DMS114 treated with DMSO at 0.1 percent for 48 hours (cell line): ENCODE measurements around the gene GNPDA1.

Experiments used
- DNase-seq: peaks from one replicate; lab custom pipeline; 2025; ENCODE audit not compliant: unreplicated experiment; lab: John Stamatoyannopoulos, UW

GNPDA1 gene

DNA sequence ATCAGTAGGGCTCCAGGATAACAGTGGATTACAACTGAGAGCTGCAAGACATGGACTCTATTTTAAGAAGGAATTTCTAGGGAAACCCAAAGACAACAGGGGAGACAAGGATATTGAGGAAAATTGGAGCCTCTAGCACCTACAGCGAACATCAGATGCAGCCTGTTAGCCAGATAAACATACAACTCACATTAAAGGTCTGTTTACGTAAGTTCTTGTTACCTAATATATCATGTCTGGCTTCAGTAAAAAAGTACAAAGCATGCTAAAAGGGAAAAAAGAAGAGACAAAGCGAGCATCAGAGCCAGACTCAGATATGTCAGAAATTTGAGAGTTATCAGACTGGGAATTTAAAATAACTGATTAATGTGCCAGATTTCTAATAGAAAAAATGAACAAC, 17.2 kb downstream of the GNPDA1 start:
- DNase-seq = no peak

DNA sequence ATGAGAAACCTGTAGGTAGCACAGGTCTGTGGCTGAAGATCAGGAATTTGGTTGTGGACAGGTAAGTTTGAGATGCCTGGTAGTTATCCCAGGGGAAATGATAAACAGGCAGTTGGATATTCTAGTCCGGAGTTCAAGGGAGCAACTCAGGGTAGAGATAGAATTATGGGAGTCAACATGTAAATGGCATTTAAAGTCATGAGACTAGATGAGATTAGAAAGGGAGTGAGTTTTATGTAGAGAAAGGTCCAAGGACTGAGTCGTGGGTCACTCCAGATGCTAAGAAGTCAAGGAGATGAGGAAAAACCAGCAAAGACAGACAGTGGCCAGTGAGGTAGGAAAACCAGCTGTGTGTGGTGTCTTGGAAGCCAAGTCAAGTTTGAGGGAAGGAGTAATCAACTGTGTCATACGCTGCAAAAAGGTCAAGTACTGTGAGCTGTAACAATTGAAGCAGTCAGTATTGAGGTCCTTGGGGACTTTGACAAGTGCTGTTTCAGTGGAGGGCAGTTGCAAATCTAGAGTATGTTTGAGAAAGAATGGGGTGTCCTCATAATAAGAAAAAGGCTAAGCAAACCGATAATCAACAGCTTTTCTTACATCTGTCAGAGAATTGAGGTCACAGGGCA, 18.2 kb downstream of the GNPDA1 start:
- DNase-seq = no peak

DNA sequence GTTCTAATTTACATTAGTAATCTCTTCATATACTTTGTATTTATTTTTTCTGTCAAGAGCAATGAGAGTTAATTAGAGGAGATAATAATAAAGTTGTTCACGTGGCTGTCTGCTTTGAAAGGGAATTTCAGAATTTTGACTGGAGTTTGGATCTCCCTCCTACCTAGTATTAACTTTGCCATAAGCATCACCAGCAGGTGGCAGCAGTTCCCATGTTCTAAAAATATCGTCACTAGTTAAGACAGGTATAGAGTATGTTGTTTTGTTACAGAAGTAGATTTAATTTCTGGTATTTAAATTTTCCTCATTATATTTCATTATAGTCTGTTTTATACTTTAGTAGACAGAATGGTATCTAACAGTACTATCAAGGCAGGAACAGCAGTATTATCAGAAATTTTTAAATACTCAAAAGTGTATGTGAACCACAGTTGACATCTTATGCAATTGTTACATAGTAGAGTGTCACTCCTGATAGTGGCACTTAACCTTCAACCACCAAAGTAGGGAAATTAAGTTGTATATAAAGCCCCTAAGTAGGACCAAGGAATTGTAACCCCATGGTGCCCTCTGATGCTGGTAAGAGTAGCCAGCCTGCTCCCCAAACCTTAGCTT, 20.4 kb downstream of the GNPDA1 start:
- peak; percentile 66 for DNase-seq

DNA sequence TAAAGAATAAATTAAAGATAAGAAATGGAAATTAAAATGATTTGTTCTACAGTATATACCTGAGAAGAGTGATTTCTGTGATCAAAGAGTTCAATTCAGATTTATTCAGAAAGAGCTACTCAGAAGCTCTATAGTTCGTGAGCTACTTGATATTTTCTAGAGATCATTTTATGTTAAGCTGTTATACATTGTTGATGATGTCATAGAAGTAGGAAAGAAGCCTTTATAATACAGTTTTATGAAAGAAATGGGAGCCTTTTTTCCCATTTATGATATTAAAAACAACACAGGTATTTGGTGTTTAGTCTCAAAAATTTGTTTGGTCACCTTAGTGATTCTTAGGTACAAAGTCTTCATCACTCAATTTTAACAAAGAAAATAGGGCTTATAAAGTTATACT, 23.1 kb downstream of the GNPDA1 start:
- DNase-seq = no peak

DNA sequence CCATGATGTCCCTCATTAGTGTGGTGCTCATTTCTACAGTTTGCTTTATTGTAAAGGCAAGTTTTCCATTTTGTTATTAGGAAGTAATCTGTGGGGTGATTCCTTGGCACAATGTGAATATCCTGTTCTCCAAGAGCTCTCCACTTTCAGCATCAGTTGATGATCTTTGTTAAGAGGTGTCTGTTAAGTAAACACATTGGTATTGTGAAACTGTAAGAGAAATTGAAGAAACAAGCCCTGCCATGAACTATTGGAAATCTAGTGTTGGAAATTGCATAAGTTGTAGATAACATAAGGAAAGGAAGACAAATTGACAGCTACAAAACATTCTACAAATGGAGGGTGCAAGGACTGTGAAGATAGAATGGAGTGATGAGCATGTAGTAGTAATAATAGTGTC, 26.8 kb downstream of the GNPDA1 start:
- no peak for DNase-seq

DNA sequence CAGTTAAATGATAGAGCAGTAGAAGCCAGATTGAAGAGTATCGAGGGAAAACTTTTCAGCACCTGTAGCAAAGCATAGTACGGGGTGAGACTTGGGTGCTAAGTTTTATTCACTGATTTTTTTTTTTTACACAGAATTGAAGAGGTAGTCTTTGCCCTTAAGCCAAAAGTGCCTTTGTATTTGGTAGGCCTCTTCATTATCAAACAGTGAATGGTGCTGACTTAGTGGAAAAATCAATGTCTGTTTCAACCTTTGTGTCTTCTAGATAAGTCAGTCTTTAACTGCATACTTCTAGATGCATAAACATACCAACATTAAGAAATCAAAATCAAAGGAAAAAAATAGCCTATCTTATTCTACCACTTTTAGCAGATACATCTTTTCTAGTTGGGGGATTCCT, 30.2 kb downstream of the GNPDA1 start:
- no peak for DNase-seq

DNA sequence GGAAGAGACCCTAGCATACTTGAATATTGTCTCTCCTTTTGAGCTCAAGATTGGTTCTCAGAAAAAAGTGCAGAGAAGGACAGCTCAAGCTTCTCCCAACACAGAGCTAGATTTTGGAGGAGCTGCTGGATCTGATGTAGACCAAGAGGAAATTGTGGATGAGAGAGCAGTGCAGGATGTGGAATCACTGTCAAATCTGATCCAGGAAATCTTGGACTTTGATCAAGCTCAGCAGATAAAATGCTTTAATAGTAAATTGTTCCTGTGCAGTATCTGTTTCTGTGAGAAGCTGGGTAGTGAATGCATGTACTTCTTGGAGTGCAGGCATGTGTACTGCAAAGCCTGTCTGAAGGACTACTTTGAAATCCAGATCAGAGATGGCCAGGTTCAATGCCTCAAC, 34.4 kb downstream of the GNPDA1 start:
- DNase-seq = no peak

DNA sequence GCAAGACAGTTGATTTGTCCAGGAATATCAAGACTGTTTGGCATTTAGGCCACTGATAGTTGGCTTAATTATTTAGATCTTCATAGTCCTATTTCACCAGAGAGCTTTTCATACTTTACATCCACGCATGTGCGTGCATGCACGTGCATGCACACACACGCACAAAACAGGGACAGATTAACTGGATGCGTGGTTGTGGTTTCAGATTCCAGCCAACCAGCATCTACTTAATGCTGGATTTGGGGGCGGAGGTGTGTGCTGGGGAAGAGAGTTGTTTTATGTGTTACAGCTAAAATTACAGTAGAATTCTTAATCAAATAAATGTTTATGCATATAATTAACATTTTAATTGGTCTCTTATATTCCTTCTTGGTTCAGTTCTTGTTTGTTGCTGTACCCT, 36.7 kb downstream of the GNPDA1 start:
- DNase-seq = no peak

DNA sequence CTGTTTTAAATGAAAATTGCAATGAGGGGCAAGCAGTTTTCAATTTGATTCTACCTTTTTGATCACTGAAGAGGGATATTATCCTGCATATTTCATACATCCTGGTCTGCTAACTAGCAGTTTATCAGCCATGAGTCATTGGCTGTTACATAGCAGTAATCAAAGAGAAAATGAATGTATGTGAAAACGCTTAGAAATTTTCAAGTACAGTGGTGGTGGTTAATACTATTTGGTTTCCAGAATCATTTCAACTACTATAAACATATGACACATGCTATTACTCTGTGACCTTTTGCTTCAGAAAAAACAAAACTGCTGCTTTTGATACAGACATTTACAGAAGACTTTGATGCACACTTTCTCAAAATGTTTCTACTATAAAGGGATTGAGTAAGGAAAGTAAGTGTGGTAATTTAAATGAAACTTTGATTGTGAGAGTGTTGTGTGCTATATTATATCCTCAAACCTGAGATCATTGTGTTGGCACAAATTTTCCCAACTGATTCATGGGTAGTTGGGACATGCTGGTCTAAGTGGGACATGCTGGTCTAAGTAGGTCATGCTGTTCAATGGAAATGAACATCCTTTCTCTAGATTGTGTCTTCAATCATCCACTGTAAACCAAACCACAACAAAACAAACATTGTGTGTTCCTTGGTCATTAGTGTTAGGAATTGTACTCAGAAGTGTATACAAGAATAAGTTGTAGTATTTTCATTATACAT, 38.8 kb downstream of the GNPDA1 start:
- no peak for DNase-seq

DNA sequence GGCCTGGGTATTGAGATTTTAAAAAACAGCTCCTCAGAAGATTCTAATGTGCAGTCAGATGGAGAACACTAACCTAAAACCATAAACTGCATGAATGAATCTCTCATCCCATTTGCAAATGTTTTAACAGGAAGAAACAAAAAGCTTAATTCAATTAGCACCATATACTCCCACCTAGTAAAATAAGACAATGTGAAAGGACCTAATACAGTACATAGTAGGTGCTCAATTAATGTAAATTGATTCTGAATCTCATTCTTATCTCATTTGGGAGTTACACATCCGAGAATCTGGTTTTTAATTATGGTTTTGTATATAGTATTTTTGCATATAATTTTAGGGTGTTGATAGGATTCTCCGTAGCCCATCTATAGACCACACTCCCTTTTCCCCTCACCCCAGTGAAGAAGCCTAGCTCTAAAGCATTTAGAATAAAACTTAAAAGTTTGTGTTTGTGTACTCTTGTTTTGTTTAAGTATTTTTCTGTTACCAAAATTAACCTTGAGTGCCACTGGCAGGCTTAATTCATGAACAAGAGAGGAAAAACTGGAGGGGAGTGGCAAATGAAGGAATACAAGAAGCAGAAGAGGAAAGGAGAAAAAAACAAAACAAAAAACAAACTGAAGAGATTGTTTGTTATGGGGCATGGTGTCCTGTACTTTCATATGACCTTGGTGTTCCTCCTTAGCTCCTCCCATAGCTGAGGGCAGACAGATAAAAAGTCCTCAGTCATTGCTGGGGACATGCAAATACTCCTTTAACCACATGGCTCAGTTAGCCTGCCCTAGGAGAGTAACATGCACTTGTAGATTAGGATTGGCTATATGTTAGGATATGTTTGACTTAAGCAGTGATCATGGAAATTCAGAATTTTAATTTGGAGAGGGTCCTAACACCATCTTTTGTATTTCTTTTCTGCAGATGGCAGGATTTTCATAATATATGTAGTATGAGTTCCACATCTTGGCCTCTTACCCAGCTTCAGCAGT, 42.8 kb downstream of the GNPDA1 start:
- DNase-seq = no peak

DNA sequence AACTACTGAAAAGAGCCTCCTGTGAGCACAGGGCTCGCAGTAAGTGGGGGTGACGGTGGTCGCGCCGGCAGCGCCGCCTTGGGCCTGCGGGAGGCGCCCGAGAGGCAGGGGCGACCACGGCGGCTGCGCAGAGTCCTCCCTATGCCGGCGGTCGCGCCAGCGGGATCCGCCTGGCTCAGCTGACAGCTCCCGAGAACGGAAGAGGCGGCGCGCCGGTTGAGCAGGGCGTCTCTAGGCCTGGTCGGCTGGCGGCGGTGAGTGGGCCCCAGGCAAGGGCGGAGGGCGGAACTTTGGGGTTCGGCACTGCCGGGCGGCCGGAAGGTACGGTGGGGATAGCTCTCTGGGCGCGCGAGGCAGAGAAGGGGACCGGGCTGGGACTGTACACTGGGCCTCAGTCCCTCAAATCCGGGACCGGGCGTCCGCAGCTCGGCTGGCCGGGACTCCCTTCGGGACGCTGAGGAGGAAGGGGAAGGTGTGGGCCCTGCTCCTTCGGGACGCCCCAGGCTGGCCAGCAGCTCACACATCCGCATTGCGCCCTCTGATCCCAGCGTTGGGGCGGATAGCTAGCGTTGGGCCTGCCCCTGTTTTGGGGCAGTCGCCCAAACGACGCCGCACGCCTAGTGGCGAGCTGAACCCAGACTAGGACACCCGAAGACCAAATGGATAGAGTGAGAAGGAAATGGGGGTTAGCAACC, 43.8 kb downstream of the GNPDA1 start, which contains the start of gene RNF14:
Gene RNF14, plus strand, starts transcription at position 192 of the 695 bp plus-strand sequence. CDS start 4,484 bp downstream, outside the sequence.
- DNase-seq = peak; percentile 82

DNA sequence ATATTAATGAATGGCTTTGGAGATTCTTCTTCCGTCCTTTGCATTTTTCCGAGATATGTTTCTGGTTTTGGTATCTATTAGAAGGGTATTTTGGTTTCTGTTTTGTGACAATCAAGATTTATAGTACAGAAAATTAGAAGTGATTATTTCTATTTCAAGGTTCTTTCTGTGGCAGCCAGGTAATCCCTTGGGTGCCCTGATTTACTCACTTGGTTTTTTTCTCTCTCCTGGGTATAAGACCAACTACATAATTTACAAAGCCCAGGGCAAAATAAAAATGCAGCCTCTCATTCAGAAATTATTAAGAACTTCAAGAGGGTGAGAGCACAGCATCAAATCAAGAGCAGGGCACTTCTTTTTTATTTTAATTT, 45.9 kb downstream of the GNPDA1 start:
- no peak for DNase-seq

DNA sequence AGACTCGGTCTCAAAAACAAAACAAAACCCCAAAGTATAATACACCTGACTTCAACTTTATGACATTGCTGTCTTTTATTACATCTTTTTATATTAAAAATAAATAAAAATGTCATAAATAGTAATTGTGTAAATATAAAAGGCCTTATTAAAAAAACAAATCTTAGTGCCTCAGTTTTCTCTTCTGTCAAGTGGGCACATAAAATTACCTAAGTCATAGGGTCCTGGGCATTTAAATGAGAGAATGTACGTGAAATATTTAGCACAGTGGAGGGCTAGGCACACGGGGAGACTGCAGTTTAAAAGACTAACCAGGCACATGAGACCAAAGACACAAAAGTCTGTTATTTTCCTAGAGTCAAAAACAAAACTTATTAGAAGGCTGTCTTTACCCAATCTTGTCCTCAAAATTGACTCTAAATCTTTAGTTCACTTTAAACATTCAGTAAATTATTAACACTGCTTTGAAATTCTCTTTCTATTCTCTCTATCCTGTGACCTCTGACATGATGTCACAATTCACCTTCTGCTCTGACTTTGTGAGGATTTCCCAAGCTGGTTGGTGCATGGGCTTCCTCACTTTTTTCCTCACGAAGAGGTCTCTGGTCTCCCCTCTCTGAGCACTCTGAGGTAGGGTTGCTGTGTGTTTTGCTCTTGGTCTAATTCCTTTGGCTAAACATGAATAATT, 46.4 kb downstream of the GNPDA1 start:
- DNase-seq = no peak

DNA sequence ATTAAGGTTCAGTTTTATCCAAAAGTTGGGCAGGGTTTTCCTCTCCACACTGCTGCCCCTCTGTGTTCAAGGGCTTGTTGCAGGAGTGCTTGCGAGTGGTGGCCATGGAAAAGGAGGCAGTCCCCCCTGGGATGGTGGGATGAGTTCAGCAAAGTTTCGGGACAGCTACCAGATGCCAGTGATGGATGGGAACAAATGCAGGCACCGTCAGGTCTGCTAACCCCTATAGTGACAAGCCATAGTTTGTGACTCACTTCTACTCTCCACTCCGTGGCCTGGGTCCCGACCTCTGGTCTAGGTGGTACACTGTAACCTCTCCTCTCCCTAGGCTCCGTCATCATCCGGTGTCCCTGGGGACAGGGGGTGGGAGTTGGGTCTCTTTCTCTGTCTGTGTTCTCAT, 47.8 kb downstream of the GNPDA1 start:
- DNase-seq = no peak

DNA sequence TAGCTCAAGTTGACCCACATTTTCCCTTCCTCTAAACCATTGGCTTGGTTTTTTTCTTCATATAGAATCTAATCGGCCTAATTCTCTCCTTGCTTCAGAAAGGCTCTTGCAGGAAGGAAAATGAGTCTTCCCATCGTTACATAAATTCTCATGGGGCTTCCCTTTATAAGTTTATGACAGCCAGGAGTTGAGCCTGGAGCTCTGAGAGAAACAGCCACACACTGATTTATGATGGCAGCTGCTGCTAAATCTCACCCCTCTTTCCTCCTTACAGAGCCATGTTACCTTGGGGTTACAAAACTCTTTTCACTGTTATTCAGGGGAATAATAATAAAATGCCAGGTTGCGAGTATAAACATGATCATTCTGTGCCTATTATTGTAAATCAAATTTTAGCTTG, 49.1 kb downstream of the GNPDA1 start:
- no peak for DNase-seq

DNA sequence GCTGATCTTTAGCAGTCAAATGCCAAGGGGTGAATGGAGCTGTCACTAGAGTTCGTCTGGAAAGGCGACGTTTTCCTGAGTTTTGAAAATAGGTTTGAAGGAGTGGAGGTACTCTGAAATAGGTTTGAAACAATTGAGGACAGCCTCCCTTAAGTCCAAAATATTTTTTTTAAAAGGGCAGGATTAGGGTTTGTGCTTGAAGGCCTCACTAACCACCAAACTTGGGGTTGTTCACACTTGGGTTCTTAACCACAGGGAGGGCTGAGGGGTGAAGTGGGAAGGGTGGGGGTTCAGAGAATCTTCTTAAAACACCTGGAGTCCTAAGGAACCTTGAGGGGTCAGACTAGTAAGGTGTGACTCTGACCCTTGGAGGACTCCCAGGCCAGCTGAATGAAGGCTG, 51.4 kb downstream of the GNPDA1 start:
- DNase-seq = no peak

DNA sequence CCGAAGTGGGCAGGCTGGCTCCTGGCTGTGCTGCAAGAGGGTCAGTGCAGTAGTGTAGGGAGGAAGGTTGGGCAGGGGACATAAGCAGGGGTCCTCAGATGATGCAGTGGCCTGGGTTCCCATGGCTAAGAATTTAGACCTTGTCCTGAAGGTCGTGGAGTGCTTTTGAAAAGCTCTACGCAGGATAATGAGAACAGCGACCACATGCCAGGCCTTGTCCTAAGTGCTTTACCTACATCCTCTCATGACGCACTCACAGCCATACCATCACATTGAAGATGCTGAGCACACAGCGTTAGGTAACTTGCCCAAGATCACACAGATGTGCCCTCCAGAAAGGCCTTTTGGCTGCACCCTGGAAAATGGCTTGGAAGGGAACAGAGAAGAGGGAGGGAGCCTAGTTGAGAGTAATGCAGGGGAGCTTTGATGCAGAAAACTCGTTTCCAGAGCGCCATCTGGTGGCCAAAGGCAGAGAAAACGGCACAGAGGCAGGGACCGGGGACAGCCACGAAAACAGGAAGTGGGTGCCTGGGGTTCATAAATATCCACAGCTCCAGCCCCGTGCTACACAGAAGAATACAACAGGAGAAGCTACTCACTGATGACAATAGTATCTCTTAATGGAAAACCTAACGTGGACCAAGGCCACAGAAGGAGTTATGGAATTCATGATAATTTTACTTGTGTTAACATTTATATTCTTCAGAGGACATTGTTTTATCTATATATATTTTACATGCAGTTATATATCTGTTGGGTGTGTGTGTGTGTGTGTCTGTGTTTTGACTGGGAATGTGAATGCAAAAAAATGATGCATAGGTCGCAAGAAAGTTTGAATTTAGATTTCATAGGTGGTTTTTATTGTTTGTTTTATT, 52.1 kb downstream of the GNPDA1 start:
- DNase-seq = peak; percentile 75

DNA sequence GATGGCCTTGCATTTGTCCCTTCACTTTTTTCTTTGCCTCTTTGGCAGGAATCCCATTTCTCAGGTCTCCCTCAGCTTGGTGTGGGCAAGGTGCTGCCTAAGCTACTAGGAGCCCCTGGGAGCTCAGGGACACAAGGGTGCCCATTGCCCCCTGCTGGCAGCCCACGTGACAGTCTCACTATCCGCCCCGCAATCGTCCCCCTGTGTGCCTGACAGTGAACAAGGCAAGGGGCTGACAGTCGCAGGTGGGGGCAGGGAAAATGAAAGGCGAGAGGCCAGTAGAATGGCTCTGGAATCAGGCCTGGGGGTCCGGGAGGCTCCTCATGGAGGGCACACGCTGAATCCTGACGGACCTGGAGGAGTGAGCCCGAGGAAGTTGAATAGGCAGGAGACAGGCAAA, 52.8 kb downstream of the GNPDA1 start:
- DNase-seq = no peak

DNA sequence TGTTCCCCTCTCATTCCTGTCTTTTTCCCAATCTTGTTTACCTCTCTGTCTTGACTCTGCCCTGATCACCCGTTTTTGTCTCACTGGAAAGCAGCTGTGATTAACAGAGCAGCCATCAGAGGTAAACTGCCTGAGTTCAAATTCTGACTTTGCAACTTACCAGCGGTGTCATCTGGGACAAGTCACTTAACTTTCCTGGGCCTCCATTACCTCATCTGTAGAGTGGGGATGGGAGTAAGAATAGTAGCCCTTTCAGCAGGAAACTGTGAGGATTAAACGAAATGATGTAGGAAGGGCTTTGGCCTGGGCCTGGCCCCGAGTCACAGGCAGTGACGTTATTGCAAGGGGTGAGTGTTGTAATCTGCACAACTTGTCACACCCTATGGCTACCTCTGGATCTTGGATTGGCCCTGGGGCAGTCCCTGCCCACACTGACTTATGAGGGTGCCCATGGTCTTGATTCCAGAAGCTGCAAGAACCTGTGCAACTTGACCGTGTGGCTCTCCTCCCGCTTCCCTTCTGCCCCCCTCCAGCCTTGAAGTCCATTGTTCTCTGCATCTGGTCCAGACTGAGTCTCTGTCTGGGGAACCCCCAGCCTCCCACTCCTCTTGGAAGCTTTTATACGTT, 54.2 kb downstream of the GNPDA1 start:
- DNase-seq = no peak
